ENCODE data around the gene ARMCX4. TPM values are rescaled to one million over a fixed set of nuclear protein-coding genes. Genes with fewer than 3 reads are reported as not detected.
A peak's percentile ranks its signal among the peaks of the same experiment; 100 is the strongest.
"Not testable (repeated sequence)": the region's sequence is repeated elsewhere in the genome, so short reads cannot be mapped to it uniquely, and the experiment has no call there.

The ARMCX4 gene
- 3.1 TPM for total RNA-seq

- peak; percentile 60 for ATAC-seq
These were observed at the start of gene ARMCX4 for GRCh38 chrX:101485212-101485949. Gene ARMCX4 (plus strand): TSS chrX:101485456. CDS start chrX:101488590, 3,134 bp downstream.

GRCh38 chrX:101442085-101442484, 43.2 kb upstream of the ARMCX4 start:
- ATAC-seq = no peak

DNA sequence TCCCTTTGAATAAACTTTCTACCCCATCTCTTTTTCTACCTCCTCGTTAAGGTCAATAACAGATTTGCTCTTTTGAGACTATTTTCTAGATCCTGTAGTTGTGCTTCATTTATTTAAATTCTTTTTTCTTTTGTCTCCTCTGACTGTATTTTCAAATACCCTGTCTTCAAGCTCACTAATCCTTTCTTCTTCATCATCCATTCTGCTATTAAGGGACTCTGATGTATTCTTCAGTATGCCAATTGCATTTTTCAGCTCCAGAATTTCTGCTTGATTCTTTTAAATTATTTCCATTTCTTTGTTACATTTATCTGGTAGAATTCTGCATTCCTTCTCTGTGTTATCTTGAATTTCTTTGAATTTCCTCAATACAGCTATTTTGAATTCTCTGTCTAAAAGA, 36.0 kb upstream of the ARMCX4 start:
- ATAC-seq = no peak

- no peak for ATAC-seq
These were observed 35.2 kb upstream of the ARMCX4 start for GRCh38 chrX:101450085-101450484.

DNA sequence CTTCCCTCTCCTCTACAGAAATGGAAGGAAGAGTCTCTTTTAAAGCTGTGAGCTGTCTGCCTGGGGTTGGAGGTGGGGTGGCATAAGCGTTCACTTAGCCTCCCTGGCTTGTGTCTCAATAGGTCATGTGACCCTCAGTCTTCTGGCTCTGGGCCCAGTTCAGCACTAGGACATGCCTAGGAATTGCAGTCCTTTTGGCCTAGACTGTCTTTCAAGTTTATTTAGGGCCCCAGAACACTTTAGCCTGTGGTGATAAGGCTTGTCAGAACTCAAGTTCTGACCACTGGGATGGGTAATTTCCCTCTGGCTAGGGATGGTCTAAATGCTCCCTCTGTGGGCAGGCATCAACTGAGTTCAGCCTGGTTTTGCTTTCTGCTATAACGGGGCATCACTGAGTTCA, 34.3 kb upstream of the ARMCX4 start:
- no peak for ATAC-seq

- ATAC-seq = no peak
These were observed 33.2 kb upstream of the ARMCX4 start for GRCh38 chrX:101452056-101452455.

DNA sequence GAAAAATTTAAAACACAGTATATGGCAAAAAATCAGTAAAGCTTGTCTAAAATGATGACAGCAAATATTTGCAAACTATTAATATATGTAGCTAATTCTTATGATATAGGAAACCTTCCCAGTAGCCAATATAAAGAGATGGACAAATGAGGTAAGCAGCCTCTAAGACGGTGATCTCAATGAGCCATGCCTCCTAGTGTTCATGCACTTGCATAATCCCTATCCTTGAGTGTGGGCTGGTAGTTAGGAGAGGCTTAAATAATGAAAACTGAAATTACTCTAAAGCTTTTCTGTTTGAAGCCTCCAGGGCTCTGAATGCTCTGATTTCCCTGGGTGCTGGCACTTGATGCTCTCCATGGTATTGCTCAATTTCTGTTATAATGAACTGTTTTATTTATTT, 24.6 kb upstream of the ARMCX4 start:
- ATAC-seq = no peak

DNA sequence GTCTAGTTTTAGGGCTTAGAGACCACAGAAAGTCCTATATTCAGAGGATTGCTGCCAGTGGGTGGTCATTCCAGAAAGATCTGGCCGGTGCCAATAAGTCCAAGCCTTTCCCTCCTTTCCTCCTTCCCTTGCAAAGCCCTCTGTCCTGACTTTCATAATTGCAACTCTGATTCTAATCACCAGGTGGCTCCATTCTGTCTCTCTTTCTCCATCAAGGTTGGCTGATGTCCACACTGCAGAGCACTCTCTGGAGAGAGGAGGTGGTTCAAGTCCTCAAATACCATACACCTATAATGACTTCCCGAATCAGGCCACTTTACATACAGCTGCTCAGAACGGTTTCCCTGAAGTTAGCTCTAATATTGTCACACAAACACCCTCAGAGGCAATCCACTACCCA, 22.4 kb upstream of the ARMCX4 start:
- no peak for ATAC-seq

DNA sequence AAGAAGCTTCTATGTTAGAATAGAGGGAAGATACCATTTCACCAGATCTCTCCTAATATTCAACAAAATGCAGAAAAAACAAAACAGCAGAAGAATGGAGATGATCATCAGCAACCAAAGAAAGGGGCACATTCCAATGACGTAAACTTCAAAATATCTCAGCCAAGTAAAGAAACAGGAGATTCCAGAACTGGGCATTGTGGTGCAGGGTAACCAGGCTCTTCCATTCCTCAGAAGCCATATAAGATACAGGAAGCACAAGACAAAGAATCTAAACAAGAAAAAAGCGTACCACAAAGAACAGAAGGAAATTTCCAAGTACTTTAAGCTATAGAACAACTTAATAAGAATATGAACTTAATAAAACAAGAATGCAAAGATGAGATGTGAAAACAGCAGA, 6.9 kb upstream of the ARMCX4 start:
- no peak for ATAC-seq

- no peak for ATAC-seq
These were observed 3.0 kb upstream of the ARMCX4 start for GRCh38 chrX:101482296-101482695.

GRCh38 chrX:101483705-101484104, 1.6 kb upstream of the ARMCX4 start:
- ATAC-seq = no peak

- no peak for ATAC-seq
These were observed 1.1 kb upstream of the ARMCX4 start for GRCh38 chrX:101484135-101484534.

GRCh38 chrX:101488796-101489195, 3.5 kb downstream of the ARMCX4 start:
- ATAC-seq = no peak

- no peak for ATAC-seq
These were observed 6.7 kb downstream of the ARMCX4 start for GRCh38 chrX:101491943-101492342.

- ATAC-seq = no peak
These were observed 8.0 kb downstream of the ARMCX4 start for GRCh38 chrX:101493225-101493624.

DNA sequence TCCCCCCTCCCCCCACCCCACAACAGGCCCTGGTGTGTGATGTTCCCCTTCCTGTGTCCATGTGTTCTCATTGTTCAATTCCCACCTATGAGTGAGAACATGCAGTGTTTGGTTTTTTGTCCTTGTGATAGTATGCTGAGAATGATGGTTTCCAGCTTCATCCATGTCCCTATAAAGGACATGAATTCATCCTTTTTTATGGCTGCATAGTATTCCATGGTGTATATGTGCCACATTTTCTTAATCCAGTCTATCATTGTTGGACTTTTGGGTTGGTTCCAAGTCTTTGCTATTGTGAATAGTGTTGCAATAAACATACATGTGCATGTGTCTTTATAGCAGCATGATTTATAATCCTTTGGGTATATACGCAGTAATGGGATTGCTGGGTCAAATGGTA, 17.7 kb downstream of the ARMCX4 start:
- ATAC-seq = not testable (repeated sequence)

- ATAC-seq = peak; percentile 70
These were observed 22.1 kb downstream of the ARMCX4 start for GRCh38 chrX:101507372-101507771.

DNA sequence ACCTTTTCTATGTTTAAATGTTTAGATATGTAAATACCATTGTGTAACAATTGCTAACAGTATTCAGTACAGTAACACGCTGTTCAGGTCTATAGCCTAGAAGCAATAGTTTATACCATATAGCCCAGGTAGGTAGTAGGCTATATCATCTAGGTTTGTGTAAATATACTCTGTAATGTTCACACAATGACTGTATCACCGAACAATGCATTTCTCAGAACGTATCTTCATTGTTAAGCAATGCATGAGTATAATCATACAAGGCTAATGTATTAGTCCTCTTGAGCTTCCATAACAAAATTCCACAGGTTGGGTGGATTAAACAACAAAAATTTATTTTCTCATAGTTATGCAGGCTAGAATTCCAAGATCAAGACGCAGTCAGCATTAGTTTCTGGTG, 22.7 kb downstream of the ARMCX4 start:
- peak; percentile 46 for ATAC-seq

- ATAC-seq = no peak
These were observed 45.7 kb downstream of the ARMCX4 start for GRCh38 chrX:101530944-101531343.

Other genes starting within 250 kb of the ARMCX4 start
- gene TAF7L, start 194.1 kb upstream of the ARMCX4 start, total RNA-seq = 0.12 TPM
- gene TIMM8A, start 136.7 kb upstream of the ARMCX4 start, total RNA-seq = 14.2 TPM
- 1.0 TPM for gene BTK, start 99.3 kb upstream of the ARMCX4 start, total RNA-seq
- gene RPL36A, start 94.4 kb upstream of the ARMCX4 start, total RNA-seq = 361 TPM
- 16.9 TPM for gene GLA, start 77.5 kb upstream of the ARMCX4 start, total RNA-seq
- 31.5 TPM for gene HNRNPH2, start 77.2 kb upstream of the ARMCX4 start, total RNA-seq
- 3.0 TPM for gene ARMCX1, start 65.1 kb downstream of the ARMCX4 start, total RNA-seq
- 27.9 TPM for gene ARMCX6, start 132.5 kb downstream of the ARMCX4 start, total RNA-seq
- 5.4 TPM for gene ARMCX3, start 137.7 kb downstream of the ARMCX4 start, total RNA-seq
- 3.4 TPM for gene ARMCX2, start 174.4 kb downstream of the ARMCX4 start, total RNA-seq

Data from esophagus mucosa (tissue), 1 donor.